T47D (cell line): ENCODE results near the gene TNMD.
A peak's percentile ranks its signal among the peaks of the same experiment; 100 is the strongest.

ENCODE experiments used
- DNase-seq, 2 experiments: peaks; one replicate each; pipeline versions ENCODE4 v3.0.0 to v3.0.0-alpha.2; 2011 to 2012; ENCODE audit warnings: low read depth in 1 of 2, low spot score in 1 of 2
- JUND ChIP-seq: IDR thresholded peaks from 2 replicates; pipeline ENCODE4 v1.6.1; 2012; ENCODE audit warnings: low read depth
- in situ Hi-C: cut with HindIII; loops from 2 replicates; pipeline ENCODE4 v1.10.0; 2016; ENCODE audit warnings: low sequenced_read_pairs, low pct_unique_long_range_greater_than_20kb

The TNMD gene

GRCh38 chrX:100648458-100649417, 64.0 kb downstream of the TNMD start:
- DNase-seq, result peak in 1 of 2 experiments; percentile 17
- no peak for TF ChIP-seq JUND
- in situ Hi-C loops, result no loop called here
